SK-N-SH (cell line): ENCODE results near the gene P2RX3.

Experiments
- EZH2phosphoT487 ChIP-seq: fragments of 200-600 bp; sonication (generic); IDR thresholded peaks from 2 replicates; pipeline ENCODE4 v1.6.1; 2017; ENCODE audit warnings: low read depth, mixed run types, mild to moderate bottlenecking, antibody characterized with exemption, moderate library complexity, borderline replicate concordance
- RAD21 ChIP-seq: IDR thresholded peaks from 2 replicates; pipeline ENCODE4 v1.6.1; 2012; ENCODE audit warnings: mild to moderate bottlenecking, low read length
- RCOR1 ChIP-seq: fragments of 150-350 bp; IDR thresholded peaks from 2 replicates; pipeline ENCODE4 v1.6.1; 2017; ENCODE audit warnings: antibody characterized with exemption, low read length
- TF ChIP-seq, protein P1 (sequence below): fragments of 200-600 bp; sonication (generic); IDR thresholded peaks from 2 replicates; pipeline ENCODE4 v1.6.1; 2017; ENCODE audit warnings: antibody characterized with exemption, mild to moderate bottlenecking, moderate library complexity

DNA sequence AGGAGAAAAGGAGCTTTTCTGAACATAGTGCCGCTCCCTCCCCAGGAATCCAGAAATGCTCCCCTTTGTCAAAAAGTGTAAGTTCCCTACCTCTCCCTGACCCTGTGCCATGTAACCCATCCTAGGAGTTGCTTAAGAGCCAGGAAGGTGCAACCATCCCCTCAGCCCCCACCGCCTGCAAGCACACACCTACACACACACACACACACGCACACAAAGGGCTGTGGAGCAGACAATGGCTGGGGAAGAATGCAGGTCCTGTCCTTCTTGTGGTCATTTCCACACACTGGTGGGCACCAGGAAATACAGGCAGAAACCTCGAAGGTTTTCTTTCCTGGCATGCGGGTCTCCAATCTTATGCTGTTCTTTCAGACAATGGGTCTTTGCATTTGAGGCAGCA, 1.2 kb downstream of the P2RX3 start:
- no peak for TF ChIP-seq RCOR1
- TF ChIP-seq EZH2phosphoT487: no peak
- TF ChIP-seq, protein P1, sequence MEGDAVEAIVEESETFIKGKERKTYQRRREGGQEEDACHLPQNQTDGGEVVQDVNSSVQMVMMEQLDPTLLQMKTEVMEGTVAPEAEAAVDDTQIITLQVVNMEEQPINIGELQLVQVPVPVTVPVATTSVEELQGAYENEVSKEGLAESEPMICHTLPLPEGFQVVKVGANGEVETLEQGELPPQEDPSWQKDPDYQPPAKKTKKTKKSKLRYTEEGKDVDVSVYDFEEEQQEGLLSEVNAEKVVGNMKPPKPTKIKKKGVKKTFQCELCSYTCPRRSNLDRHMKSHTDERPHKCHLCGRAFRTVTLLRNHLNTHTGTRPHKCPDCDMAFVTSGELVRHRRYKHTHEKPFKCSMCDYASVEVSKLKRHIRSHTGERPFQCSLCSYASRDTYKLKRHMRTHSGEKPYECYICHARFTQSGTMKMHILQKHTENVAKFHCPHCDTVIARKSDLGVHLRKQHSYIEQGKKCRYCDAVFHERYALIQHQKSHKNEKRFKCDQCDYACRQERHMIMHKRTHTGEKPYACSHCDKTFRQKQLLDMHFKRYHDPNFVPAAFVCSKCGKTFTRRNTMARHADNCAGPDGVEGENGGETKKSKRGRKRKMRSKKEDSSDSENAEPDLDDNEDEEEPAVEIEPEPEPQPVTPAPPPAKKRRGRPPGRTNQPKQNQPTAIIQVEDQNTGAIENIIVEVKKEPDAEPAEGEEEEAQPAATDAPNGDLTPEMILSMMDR: no peak
- no peak for TF ChIP-seq RAD21
